ENCODE results near the gene FAHD2A.
"Not testable (repeated sequence)": the region's sequence is repeated elsewhere in the genome, so short reads cannot be mapped to it uniquely, and the experiment has no call there.

The FAHD2A gene, protein sequence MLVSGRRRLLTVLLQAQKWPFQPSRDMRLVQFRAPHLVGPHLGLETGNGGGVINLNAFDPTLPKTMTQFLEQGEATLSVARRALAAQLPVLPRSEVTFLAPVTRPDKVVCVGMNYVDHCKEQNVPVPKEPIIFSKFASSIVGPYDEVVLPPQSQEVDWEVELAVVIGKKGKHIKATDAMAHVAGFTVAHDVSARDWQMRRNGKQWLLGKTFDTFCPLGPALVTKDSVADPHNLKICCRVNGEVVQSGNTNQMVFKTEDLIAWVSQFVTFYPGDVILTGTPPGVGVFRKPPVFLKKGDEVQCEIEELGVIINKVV

DNA sequence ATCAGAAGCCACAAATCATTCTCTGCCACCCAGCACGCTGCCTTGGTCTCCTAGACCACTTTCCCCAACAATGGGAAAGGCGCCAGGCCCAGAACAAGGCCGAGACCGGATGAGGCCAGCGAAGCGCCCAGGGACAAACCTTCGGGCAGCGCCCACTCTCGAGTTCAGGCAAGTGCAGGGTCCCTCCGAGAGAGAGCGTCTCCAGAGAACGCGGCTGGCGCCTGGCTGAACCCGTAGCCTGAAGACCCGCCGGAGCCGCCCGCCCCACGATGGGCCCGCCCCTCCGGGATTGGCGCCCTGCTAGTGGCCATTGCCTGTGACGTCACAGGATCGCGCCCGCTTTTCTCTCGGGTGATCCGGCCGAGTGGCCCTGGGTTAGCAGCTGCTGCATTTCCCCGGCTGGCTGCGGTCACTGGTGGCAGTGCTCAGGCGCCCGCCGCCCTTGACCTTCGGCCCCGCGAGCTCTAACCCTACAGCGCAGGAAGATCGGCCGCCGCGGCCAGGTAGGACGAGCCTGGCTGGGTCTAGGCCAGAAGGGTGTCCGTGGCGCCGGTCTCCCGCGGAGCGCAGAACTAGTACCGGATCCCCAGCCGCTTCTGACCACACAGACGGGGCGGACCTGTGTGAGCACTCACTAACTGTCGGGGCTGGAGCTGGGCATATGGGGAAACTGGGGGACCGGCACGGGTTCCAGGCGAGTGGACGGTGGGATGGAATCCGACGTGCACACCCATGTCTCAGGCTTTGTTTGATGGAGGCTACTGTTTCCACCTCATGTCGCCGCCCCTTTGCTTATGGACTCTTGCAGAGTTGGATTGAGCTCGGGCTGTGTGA is at the start of gene FAHD2A:
FAHD2A (plus strand) TSS at position 339 of the 834 bp plus-strand sequence. CDS start 2,851 bp downstream, outside the sequence.
- in situ Hi-C loops (cut with HindIII; ENCODE audit: low sequenced_read_pairs) = no loop called here

DNA sequence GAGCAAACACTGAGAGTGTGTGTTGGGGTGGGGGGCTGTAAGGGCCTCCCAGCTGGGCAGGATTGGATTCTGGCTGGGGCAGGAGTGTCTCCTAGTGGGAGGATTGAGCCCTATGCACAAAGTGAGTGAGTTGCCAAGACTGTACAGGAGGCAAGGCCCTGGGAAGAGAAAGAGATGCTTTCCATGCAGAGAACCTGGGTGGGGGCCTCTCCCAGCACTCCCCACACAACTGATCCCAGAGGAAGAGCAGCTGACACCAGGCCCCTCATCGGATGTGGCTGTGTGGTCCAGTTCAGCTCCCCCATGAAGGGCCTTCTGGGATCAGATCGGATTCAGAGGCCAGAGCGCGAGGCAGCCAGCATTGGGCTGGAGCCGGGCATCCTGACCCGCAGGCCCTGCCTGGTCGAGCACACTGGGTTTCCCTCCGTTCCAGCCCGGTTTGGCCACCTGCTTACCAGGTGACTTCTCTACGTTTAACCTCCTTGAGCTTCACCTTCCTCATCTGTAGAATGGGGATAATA is 49.4 kb upstream of the FAHD2A start:
- in situ Hi-C loops (cut with HindIII; ENCODE audit: low sequenced_read_pairs) = no loop called here

DNA sequence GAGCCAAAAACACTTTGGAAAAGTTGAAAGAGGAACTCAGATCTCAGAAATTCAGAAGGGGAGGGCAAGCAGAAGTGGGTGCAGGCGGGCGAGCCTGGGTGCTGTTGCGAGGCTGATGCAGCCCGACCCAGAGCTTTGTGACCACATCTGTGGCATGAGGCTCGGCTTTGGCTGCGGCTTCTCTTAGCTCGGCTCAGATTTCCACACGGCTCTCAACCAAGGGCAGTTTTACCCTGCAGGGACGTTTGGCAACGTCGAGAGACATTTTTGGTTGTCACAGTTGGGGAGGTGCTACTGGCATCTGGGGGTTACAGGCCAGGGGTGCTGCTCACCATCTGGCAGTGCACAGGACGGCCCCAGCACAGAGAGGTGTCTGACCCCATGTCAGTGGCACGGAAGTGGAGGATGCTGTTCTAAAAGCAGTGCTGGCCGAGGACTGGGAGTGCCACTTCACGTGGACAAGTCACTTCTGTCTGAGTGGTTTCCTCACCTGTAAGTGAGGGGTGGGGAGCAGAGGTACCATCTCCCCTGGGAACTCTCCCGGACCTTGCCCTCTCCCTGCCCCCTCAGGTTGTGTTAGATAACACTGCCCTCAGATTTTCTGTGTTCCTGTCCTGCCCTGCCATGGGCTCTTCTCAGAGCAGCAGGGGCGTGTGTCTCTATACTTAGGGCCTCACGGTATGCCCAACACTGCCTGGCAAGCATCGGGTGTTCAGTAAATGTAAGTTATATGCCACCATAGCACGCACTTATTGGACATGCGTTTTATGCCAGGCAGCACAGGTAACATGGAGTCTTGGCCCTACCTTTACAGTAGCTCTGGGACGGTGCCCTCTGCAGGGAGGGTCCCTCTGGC is 48.7 kb upstream of the FAHD2A start:
- in situ Hi-C loops (cut with HindIII; ENCODE audit: low sequenced_read_pairs) = no loop called here

DNA sequence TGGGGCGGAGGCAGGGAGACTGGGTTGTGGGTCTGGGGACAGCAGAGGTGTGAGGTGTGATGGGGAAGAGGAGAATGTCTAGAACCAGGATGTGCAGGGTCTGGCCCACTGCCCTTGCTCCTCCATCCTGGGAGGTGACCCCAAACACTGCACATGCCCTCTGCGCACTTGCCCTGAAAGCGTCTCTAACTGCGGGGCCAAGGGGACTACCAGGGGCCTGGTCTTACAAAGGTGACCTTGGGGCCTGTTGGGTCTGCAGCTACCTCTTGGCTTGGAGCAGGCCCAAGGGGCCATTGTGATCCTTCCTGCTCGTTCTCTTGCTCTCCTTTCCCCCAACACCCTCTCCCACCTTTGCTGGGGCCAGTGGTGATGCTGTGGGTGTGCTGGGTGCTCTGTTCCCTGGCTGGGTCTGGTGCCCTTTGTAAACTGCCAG is 48.0 kb upstream of the FAHD2A start:
- in situ Hi-C loops (cut with HindIII; ENCODE audit: low sequenced_read_pairs) = no loop called here

DNA sequence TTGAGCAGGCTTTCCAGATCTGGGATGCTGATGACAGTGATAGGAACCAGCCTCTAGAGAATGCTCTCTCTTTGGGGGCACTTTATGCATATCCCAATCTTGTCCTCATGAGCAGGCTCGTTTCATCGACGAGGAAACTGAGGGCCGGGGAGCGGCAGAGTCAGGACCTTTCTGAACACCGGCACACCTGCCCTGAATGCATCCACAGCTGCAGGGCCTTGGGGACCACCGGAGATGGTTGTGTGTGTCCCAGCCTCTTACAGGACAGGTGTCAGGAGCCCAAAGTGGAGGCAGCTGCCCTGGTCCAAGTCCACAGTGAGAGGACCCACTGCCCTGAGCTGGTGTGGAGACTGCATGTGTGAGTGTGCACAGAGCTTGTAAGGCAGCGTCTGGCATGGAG is 47.6 kb upstream of the FAHD2A start:
- in situ Hi-C loops (cut with HindIII; ENCODE audit: low sequenced_read_pairs) = no loop called here

DNA sequence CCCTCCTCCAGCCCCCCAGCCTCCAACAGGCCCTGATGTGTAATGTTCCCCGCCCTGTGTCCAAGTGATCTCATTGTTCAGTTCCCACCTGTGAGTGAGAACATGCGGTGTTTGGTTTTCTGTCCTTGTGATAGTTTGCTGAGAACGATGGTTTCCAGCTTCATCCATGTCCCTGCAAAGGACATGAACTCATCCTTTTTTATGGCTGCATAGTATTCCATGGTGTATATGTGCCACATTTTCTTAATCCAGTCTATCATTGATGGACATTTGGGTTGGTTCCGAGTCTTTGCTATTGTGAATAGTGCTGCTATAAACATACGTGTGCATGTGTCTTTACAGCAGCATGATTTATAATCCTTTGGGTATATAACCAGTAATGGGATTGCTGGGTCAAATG is 47.0 kb upstream of the FAHD2A start:
- in situ Hi-C loops (cut with HindIII; ENCODE audit: low sequenced_read_pairs) = not testable (repeated sequence)

DNA sequence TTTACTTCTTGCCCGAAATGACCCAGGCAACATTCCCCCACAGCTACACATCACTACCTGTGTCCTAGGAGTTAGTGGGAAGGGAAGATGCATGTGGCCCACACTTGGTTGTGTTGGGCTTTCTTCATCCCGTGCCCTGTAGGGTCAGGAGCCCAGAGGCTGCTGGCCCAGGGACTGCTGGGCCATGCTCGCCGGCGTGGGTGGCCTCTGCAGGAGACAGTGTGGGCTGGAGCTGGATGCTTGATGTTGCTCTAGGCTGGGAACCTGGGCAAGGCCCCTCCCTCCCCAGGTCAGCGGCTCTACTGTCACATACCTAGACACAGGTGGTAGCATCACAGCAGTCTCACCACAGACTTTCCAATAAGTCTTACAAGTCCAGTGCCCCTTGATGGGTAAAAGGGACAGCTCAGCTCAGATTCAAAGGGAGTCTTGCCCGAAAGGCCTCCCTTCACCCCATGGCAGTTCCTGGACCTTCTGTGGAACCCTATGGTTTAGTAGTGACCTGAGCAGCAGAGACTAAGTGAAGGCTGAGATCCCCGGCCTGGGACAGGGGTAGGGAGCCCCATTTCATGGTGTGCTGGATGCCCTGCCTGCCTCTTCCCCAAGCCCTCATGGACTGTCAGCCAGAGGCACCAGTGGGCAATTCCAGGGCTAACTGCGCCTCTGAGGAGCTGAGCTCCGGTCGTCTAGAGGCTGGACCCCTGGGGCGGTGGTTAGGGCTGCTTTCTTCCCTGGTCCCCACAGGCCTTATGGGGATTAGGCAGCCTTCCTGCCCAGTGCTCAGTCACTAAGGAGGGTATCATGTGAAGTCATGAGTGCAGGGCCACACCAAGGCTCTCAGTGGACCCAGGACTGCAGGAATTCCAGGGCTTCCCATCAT is 45.4 kb upstream of the FAHD2A start:
- in situ Hi-C loops (cut with HindIII; ENCODE audit: low sequenced_read_pairs) = no loop called here

DNA sequence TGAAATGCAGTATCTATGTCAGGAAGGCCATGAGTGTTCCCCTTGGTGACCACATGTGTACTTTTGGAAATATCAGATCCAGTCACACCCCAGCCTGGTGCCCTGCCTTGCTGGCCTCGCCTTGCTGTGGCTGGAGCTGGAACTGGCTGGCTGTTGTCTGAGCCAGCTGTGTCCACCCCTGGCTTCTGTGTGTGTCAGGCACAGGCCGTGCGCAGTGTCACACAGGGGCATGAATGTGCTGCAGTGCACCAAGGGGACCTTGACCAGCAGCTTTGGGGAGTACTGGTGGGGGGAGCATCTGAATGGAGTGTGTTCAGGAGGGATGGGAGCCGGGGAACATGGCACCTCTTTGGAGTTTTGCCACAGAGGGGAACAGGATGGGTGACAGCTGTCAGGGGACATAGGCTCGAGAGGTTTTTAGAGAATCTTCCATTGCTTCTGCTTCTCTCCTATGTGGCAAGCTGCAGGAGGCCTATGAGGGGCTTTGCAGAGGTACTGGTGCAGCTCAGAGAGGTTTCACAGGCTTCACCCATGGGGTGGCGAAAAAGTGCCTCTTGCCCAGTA is 44.7 kb upstream of the FAHD2A start:
- in situ Hi-C loops (cut with HindIII; ENCODE audit: low sequenced_read_pairs) = no loop called here

DNA sequence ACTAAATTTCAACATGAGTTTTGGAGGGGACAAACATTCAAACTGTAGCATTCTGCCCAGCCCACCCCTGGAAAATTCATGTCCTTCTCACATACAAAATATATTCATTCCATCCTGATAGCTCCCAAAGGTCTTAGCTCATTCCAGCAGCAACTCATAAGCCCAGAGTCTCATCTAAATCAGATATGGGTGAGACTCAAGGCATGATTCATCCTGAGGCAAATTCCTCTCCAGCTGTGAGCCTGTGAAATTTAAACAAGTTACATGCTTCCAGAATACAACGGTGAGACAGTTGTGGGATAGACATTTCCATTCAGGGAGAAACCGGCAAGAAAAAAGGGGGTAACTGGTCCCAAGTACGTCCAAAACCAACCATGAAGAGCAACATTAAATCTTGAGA is 43.5 kb upstream of the FAHD2A start:
- in situ Hi-C loops (cut with HindIII; ENCODE audit: low sequenced_read_pairs) = no loop called here

DNA sequence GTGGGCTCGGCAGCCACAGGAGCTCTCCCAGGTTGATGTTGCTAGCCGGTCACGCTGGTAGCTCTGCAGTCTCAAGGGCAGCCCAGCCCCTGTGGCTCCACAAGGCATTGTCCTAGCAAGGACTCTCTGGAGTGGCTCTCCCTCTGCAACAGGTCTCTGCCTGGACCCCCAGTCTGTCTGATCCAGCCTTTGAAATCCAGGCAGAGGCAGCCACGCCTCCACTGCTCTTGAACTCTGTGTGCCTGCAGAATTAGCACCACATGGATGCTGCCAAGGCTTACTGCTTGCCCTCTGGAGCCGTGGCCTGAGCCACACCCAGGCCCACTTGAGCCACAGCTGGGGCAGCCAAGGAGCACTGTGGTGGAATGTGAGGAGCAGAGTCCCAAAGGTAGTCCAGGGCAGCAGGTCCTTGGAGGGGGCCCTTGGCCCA is 43.0 kb upstream of the FAHD2A start:
- in situ Hi-C loops (cut with HindIII; ENCODE audit: low sequenced_read_pairs) = no loop called here

DNA sequence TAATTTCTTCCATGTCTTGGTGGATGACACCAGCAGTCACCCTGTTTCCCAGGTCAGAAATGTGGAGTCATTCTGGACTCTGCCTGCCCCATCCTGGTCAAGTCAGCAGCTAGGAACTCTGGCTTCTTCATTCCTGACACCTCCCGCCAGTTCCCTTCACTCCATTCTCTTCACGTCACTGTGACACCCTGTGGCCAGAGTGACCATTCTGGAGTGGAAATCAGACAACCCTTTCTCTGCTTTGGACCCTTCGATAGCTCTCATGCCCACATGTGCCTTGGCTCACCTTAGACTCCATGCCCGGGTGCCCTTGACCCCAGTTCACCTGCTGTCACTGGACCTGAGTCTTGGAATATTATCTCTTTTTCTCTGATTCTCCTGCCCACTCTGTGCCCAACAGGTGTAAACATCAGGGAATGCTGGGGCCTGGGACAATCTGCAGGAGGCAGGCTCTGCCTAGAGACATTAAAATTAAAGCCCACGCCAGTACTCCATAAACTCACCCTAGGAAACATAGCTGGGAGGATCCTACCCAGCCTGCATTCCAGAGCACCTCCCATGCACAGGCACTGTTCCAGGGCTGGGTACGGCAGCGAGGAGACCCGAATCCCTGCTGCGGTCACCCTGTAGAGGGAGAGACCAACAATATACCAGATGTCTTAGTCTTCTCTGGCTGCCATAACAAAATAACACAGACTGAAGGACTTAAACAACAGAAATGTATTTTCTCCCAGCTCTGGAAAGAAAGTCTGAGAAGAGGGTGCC is 41.1 kb upstream of the FAHD2A start:
- in situ Hi-C loops (cut with HindIII; ENCODE audit: low sequenced_read_pairs) = no loop called here

DNA sequence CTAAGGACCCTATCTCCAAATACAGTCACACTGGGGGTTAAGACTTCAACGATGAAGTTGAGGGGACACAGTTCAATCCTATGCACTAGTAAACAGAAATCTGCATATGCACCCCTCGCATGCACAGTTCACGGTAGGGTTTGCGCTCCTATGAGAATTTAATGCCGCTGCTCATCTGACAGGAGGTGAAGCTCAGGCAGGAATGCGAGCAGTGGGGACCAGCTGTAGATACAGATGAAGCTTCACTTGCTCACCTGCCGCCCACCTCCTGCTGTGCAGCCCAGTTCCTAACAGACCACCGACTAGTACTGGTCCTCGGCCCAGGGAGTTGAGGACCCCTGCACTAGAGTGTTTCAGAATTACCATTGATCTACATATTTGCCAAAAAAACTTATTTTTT is 40.0 kb upstream of the FAHD2A start:
- in situ Hi-C loops (cut with HindIII; ENCODE audit: low sequenced_read_pairs) = no loop called here

DNA sequence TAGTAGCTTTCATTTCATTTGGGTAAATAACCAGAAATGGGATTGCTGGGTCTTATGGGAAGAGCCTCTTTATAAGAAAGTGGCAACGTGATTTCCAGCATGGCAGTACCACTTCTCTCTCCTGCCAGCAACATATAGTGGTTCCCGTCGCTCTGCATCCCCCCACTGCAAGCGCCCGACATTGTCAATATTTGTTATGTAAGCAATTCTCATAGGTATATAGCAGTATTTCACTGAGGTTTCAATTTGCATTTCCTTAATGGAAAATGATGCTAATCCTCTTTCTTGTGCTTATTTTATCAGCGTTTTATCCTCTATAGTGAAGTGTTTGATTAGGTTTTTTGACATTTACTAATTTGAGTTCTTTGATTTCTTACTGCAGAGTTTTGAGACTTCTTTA is 36.0 kb upstream of the FAHD2A start:
- in situ Hi-C loops (cut with HindIII; ENCODE audit: low sequenced_read_pairs) = no loop called here

DNA sequence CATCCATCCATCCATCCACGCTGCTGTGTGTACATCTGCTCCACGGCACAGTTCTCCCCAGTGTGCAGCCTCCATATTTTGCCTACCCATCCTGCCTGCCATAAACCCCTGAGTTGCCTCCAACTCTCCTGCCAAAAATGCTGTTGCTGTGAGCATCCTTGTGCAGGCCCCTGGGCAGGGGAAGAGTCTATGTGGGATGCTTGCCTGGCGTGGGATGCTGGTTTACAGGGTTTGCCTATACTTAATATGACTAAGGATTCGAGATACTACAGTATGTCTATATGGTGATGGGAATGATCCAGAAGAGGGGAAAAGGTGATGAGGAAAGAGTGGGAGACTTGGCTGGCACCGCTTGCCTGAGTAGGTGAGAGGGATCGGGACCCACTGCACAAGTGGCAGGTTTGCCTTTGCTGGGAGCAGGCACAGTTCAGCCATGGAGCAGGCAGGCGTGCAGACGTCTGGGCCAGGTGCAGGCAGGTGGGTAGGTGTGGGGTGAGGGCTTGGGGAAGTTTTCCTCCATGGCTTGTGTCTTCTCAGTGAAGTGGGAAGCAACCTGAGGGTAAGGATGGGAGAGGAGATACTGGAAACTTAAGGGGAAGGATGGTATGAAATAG is 30.2 kb upstream of the FAHD2A start:
- in situ Hi-C loops (cut with HindIII; ENCODE audit: low sequenced_read_pairs) = no loop called here

DNA sequence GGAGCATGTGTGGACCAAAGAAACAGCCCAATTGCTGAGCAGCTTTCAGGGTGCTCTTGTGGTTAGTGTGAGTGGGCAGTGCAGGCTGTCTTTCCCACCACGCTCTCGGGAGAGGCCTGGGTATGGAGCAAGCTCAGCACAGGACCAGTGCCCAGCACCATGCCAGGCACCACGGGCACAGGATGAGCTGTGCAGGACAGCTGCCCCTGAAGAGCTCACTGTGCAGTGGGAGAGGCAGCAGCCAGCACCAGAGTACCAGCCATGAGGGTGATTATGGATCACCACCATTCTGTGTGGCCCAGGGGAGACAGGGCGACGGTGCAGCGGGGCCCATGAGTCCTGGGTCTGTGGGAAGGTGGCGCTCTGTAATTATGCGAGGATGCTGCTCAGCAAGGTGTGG is 29.7 kb upstream of the FAHD2A start:
- in situ Hi-C loops (cut with HindIII; ENCODE audit: low sequenced_read_pairs) = no loop called here

DNA sequence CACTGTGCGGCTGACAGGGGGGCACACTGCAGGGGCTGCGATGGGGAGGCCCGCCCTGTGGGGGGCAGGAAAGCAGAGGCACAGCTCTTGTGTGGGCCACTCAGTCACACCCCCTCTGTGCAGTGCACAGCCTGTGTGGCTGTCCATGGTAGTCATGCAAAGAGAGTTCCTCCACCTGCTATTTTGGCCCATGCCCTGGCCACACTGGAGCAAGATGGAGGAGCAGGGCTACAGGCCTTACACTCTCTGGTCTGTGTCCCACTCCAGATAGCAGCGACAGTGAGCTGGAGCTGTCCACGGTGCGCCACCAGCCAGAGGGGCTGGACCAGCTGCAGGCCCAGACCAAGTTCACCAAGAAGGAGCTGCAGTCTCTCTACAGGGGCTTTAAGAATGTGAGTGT is 28.5 kb upstream of the FAHD2A start:
- in situ Hi-C loops (cut with HindIII; ENCODE audit: low sequenced_read_pairs) = no loop called here

DNA sequence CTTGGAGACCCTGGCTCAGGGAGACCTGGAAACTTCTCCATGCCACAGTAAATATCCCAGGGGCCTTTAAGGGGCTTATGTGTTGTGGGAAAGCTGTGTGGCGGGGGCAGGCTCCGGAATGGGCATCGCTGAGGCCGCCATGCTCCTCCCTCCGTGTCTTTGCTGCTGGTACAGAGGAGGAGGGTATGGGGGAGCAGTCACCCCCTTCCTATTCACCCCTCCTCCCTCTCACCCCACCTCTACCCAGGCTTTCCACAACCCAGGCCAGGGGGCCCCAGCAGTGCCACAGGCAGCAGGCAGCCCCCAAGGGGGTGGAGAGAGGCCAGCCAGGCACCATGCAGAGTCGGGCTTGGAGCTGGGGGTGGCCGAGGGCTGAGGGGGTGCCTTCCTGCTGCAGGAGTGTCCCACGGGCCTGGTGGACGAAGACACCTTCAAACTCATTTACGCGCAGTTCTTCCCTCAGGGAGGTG is 28.0 kb upstream of the FAHD2A start:
- in situ Hi-C loops (cut with HindIII; ENCODE audit: low sequenced_read_pairs) = no loop called here

DNA sequence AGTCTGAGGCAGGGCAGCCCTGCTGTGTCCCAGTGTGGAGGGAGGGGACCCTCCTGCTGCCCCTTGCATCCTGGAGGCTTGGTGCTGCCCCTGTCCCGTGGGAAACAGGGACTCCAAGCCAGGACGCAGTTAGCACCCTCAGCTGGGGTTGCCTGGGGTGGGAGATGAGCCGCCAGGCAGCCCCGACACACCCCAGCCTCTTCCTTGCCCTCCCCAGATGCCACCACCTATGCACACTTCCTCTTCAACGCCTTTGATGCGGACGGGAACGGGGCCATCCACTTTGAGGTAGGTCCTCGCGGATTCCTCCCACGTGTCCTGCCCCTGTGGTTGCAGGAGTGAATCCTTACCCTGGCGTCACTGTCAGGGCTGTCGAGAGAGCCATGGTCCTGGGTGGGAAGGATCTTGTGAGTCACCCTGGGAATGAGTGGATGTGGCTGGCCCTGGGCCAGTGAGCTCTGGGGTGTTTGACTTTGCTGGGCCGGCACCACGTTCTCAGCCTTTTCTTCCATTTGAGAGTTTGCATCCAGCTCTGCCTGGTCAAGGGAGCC is 27.5 kb upstream of the FAHD2A start:
- in situ Hi-C loops (cut with HindIII; ENCODE audit: low sequenced_read_pairs) = no loop called here
